Effector memory CD8-positive, alpha-beta T cell (primary cell): ENCODE data around the gene HPCA.
A peak's percentile ranks its signal among the peaks of the same experiment; 100 is the strongest.

ENCODE experiments used
- ATAC-seq: fragments of 150-1000 bp; cut with Tn5 transposase; replicated peaks from 2 replicates; pipeline ENCODE4 v1.10.0; 2021; ENCODE audit warnings: mild to moderate bottlenecking, moderate library complexity
- DNase-seq, 3 experiments: peaks; one replicate each; pipeline ENCODE4 v3.0.0; 2021
- H3K27ac Mint-ChIP-seq, 2 donors: one replicate each; pipeline ENCODE4 v1.8.0; 2022; ENCODE audit warnings: mild to moderate bottlenecking in 2 of 2, mixed read lengths in 2 of 2, moderate library complexity in 2 of 2
- H3K27me3 Mint-ChIP-seq, 2 donors: one replicate each; pipeline ENCODE4 v1.8.0; 2022; ENCODE audit warnings: mixed read lengths in 2 of 2
- H3K36me3 Mint-ChIP-seq: one replicate; pipeline ENCODE4 v1.8.0; 2022; ENCODE audit warnings: mild to moderate bottlenecking, moderate library complexity, mixed read lengths; ENCODE audit not compliant: insufficient read depth
- H3K4me1 Mint-ChIP-seq, 2 donors: one replicate each; pipeline ENCODE4 v1.8.0; 2022; ENCODE audit warnings: low read depth in 2 of 2, mixed read lengths in 2 of 2
- H3K4me3 Mint-ChIP-seq, 2 donors: one replicate each; pipeline ENCODE4 v1.8.0; 2022; ENCODE audit warnings: mild to moderate bottlenecking in 2 of 2, mixed read lengths in 2 of 2, moderate library complexity in 2 of 2
- H3K9me3 Mint-ChIP-seq, 2 donors: one replicate each; pipeline ENCODE4 v1.8.0; 2022; ENCODE audit warnings: mixed read lengths in 2 of 2
- total RNA-seq, 9 experiments: gene quantifications; one replicate each; lab custom pipeline; 2026; lab: John Stamatoyannopoulos, UW

HPCA gene
- 0 to 0.49 (median 0.03) reads per million in 9 experiments for total RNA-seq

DNA sequence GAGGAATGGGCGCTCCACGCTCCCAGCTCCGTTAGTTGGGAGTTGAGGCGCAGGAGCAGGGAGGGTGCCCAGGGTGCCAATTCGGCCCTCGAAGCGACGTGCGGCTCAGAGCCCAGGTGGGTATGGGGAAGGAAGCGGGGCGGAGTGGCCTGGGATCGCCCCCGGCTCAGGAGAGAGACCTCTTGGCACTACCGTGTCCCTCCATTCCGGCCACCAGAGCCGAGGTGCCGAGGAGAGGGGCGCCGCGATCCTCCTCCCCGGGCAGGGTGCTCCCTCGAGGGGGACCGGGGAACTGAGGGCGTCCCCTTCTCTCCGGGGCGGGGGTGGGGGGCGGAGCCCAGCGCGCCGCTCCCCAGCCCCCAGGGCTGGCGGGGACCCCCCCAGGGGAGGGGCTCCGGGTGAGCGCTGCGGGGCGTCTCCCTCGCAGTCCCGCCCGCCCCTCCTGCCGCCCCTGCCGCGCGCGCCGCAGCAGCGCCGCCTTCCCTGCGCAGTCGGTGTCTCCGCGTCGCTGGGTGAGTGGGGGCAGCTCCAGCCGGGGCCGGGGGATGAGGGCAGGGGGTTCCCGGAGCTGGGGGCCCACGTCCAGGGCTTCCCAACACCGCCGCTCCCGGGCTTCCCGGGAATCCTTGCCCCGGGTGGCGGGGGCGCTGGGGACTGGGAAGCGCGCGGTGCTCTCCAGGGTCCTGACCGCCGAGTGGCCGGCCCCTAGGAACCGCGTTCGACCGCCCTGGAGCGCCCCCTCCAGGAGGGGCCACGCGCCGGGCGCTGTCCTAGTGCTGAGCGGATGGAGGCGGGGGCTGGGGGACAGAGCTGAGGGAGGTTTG lies at the start of gene HPCA:
HPCA (plus strand) TSS at position 488 of the 824 bp plus-strand sequence. CDS start 2,408 bp downstream, outside the sequence.
- Mint-ChIP-seq H3K27me3 (peaks cover 69 to 90% of the 10 kb centered on the region in 2 donors), H3K4me3 (peak within 1 kb of the TSS; percentile 55 to 58), H3K4me1 (peaks cover 0 to 8% of the 10 kb centered on the region in 2 donors), H3K27ac (no peak within 1 kb of the TSS), H3K9me3 (no peaks in the 10 kb centered on the region), H3K36me3 (no peaks in the 10 kb centered on the region)
- peak; percentile 31 to 43 (median 42) for DNase-seq
- peak; percentile 84 for ATAC-seq

GRCh38 chr1:32848354-32849063 lies 37.8 kb upstream of the HPCA start:
- DNase-seq = no peak
- no peak for ATAC-seq
- H3K36me3 Mint-ChIP-seq = peaks cover 49% of the 10 kb centered on the region
- H3K27me3 Mint-ChIP-seq = no peaks in the 10 kb centered on the region
- H3K4me3 Mint-ChIP-seq = no peak overlapping the region
- H3K4me1 Mint-ChIP-seq = peaks cover 0 to 3% of the 10 kb centered on the region in 2 donors
- H3K27ac Mint-ChIP-seq = no peak overlapping the region
- H3K9me3 Mint-ChIP-seq = no peaks in the 10 kb centered on the region

- H3K27me3 Mint-ChIP-seq = no peaks in the 10 kb centered on the region
- H3K9me3 Mint-ChIP-seq = no peaks in the 10 kb centered on the region
- DNase-seq (no peak), ATAC-seq (no peak)
- peak overlapping the region in 1 of 2 donors; percentile 12 for H3K27ac Mint-ChIP-seq
- H3K4me3 Mint-ChIP-seq = no peak overlapping the region
- H3K36me3 Mint-ChIP-seq = peaks cover 47% of the 10 kb centered on the region
- H3K4me1 Mint-ChIP-seq = peaks cover 3 to 9% of the 10 kb centered on the region in 2 donors
These were observed 30.3 kb upstream of the HPCA start for GRCh38 chr1:32855861-32856617.

GRCh38 chr1:32858136-32858535 lies 28.2 kb upstream of the HPCA start:
- DNase-seq = no peak
- no peak for ATAC-seq
- Mint-ChIP-seq H3K36me3 (peaks cover 48% of the 10 kb centered on the region), H3K4me3 (no peak overlapping the region), H3K27ac (no peak overlapping the region), H3K27me3 (no peaks in the 10 kb centered on the region), H3K9me3 (no peaks in the 10 kb centered on the region), H3K4me1 (peaks cover 5 to 13% of the 10 kb centered on the region in 2 donors)

GRCh38 chr1:32858791-32859190 lies 27.5 kb upstream of the HPCA start:
- peaks cover 5 to 13% of the 10 kb centered on the region in 2 donors for H3K4me1 Mint-ChIP-seq
- H3K27me3 Mint-ChIP-seq = no peaks in the 10 kb centered on the region
- H3K36me3 Mint-ChIP-seq = peaks cover 41% of the 10 kb centered on the region
- ATAC-seq (no peak), DNase-seq (no peak)
- no peak overlapping the region for H3K4me3 Mint-ChIP-seq
- no peak overlapping the region for H3K27ac Mint-ChIP-seq
- no peaks in the 10 kb centered on the region for H3K9me3 Mint-ChIP-seq

DNA sequence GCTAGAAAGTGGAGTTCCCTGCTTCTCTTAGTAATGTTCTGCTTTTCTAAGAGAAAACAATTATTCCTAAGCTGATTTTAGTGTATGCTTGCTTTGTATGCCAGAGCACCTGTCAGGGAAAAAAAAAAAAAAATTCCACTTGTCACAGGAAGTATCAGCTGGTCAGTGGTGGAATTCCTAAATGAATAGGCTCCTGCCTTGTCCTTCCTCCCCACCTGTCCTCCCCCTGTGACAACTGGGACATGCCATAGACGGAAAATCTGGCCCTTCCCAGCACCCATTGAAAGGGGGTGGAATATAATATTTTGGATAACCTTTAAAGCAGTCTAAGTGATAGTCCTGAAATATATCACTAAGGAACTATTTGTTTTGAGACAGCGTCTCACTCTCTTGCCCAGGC lies 26.4 kb upstream of the HPCA start:
- peaks cover 34% of the 10 kb centered on the region for H3K36me3 Mint-ChIP-seq
- H3K27me3 Mint-ChIP-seq = no peaks in the 10 kb centered on the region
- no peak for DNase-seq
- peak overlapping the region in 1 of 2 donors; percentile 12 for H3K27ac Mint-ChIP-seq
- no peaks in the 10 kb centered on the region for H3K9me3 Mint-ChIP-seq
- H3K4me3 Mint-ChIP-seq = no peak overlapping the region
- peaks cover 5 to 8% of the 10 kb centered on the region in 2 donors for H3K4me1 Mint-ChIP-seq
- no peak for ATAC-seq

GRCh38 chr1:32860566-32860965 lies 25.7 kb upstream of the HPCA start:
- no peaks in the 10 kb centered on the region for H3K27me3 Mint-ChIP-seq
- H3K4me3 Mint-ChIP-seq = no peak overlapping the region
- no peak for DNase-seq
- peak overlapping the region in 1 of 2 donors; percentile 12 for H3K27ac Mint-ChIP-seq
- H3K4me1 Mint-ChIP-seq = peaks cover 5 to 8% of the 10 kb centered on the region in 2 donors
- ATAC-seq = no peak
- no peaks in the 10 kb centered on the region for H3K9me3 Mint-ChIP-seq
- H3K36me3 Mint-ChIP-seq = peaks cover 28% of the 10 kb centered on the region

DNA sequence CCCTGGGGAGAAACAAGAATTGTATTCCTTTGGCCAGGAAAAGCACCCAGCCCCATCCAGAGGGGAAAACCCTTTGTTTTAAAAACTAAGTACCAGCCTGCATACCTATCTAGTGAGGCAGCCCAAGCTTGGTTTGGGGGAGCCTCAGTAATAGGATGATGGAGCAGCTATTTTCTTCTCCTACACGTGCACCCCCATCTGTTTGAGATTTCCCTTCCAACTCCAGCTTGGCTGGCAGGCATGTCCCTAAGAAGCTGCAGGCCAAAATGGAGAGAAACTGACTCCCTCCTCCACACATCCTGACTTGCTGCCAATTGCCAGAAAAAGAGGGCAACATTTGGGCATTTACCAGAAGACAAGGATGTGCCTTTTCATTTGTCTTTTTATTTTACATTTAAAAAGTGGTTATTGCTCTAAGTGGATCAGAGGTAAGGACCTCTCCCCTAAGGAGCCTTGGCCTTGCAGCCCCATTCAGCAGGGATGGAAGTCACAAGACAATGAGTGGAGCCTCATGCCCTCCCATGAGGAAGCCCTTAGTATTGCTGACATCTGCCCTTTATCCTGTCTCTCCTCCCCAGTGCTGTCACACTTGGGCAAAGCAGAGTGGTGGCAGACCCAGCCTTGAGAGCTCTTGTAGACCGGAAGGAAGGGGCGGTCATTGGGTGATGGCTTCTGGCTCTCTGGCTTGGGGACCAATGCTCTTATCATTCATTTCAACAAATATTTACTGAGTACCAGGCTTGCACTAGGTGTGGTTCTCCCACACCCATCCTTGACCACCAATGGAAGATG lies 24.2 kb upstream of the HPCA start:
- ATAC-seq (no peak), DNase-seq (no peak)
- Mint-ChIP-seq H3K27me3 (no peaks in the 10 kb centered on the region), H3K9me3 (no peaks in the 10 kb centered on the region), H3K4me1 (peaks cover 5 to 8% of the 10 kb centered on the region in 2 donors), H3K36me3 (peaks cover 12% of the 10 kb centered on the region), H3K27ac (peak overlapping the region in 1 of 2 donors; percentile 39), H3K4me3 (no peak overlapping the region)

GRCh38 chr1:32863218-32863880 lies 22.9 kb upstream of the HPCA start:
- DNase-seq (no peak), ATAC-seq (no peak)
- H3K4me3 Mint-ChIP-seq = no peak overlapping the region
- no peaks in the 10 kb centered on the region for H3K27me3 Mint-ChIP-seq
- peaks cover 10% of the 10 kb centered on the region for H3K36me3 Mint-ChIP-seq
- peaks cover 5 to 8% of the 10 kb centered on the region in 2 donors for H3K4me1 Mint-ChIP-seq
- no peaks in the 10 kb centered on the region for H3K9me3 Mint-ChIP-seq
- peak overlapping the region in 1 of 2 donors; percentile 72 for H3K27ac Mint-ChIP-seq

DNA sequence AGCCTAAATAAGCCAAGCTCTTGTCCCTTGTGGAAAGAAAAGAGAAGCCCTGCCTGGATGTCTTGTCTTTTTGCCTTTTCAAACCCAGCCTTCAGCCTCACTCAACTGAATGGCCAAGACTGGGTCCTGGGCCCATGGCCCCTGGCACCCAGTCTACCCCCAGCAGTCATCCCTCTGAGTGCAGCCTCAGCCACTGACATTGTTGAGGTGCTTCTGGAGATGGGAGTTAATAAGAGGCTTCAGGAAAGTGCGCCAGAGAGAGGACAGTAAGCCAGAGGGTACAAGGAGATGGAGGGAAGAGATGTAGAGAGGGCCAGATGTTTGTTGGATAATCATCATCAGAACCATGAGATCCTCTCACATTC lies 22.4 kb upstream of the HPCA start:
- Mint-ChIP-seq H3K27me3 (peaks cover 0 to 3% of the 10 kb centered on the region in 2 donors), H3K27ac (peak overlapping the region in 1 of 2 donors; percentile 72), H3K36me3 (peaks cover 10% of the 10 kb centered on the region), H3K4me3 (no peak overlapping the region), H3K9me3 (no peaks in the 10 kb centered on the region), H3K4me1 (peaks cover 5 to 8% of the 10 kb centered on the region in 2 donors)
- DNase-seq (no peak), ATAC-seq (no peak)

GRCh38 chr1:32864375-32865019 lies 21.8 kb upstream of the HPCA start:
- ATAC-seq = no peak
- H3K9me3 Mint-ChIP-seq = no peaks in the 10 kb centered on the region
- peak overlapping the region in 1 of 2 donors; percentile 72 for H3K27ac Mint-ChIP-seq

More at GRCh38 chr1:32864375-32865019, 21.8 kb upstream of the HPCA start:
- peaks cover 10 to 11% of the 10 kb centered on the region in 2 donors for H3K4me1 Mint-ChIP-seq
- peaks cover 6 to 9% of the 10 kb centered on the region in 2 donors for H3K27me3 Mint-ChIP-seq
- peaks cover 10% of the 10 kb centered on the region for H3K36me3 Mint-ChIP-seq
- no peak for DNase-seq
- no peak overlapping the region for H3K4me3 Mint-ChIP-seq
